Uterus (tissue), 2 donors: ENCODE measurements around the gene KLK8.

Experiments used
- POLR2A ChIP-seq, 2 donors: fragments of 450-650 bp; IDR thresholded peaks; one replicate each; pipeline ENCODE4 v1.6.1; 2016; ENCODE audit warnings: antibody characterized with exemption in 2 of 2, mild to moderate bottlenecking in 1 of 2, moderate library complexity in 1 of 2
- TF ChIP-seq, protein P1 (sequence below), 4 experiments: fragments of 200-600 bp in 2 of 4; fragments of 450-650 bp in 2 of 4; sonication (generic) in 2 of 4; IDR thresholded peaks; one replicate each; pipeline ENCODE4 v1.5.1; 2016 to 2019; ENCODE audit warnings: antibody characterized with exemption in 4 of 4, mild to moderate bottlenecking in 2 of 4, moderate library complexity in 1 of 4

- TF ChIP-seq, protein P1, sequence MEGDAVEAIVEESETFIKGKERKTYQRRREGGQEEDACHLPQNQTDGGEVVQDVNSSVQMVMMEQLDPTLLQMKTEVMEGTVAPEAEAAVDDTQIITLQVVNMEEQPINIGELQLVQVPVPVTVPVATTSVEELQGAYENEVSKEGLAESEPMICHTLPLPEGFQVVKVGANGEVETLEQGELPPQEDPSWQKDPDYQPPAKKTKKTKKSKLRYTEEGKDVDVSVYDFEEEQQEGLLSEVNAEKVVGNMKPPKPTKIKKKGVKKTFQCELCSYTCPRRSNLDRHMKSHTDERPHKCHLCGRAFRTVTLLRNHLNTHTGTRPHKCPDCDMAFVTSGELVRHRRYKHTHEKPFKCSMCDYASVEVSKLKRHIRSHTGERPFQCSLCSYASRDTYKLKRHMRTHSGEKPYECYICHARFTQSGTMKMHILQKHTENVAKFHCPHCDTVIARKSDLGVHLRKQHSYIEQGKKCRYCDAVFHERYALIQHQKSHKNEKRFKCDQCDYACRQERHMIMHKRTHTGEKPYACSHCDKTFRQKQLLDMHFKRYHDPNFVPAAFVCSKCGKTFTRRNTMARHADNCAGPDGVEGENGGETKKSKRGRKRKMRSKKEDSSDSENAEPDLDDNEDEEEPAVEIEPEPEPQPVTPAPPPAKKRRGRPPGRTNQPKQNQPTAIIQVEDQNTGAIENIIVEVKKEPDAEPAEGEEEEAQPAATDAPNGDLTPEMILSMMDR (IDR thresholded peaks at IDR 0.05): no peak
- no peak for TF ChIP-seq POLR2A (IDR thresholded peaks at IDR 0.05)
Measured at GRCh38 chr19:50972795-50973376, 28.5 kb downstream of the KLK8 start.
